Fibroblast of lung (primary cell): ENCODE data around the gene CST7.

Source experiments
- CTCF ChIP-seq, 2 donors: IDR thresholded peaks in 1 of 2; conservative IDR thresholded peaks in 1 of 2; 1 replicate in 1 of 2; 2 replicates in 1 of 2; pipeline ENCODE4 v1.5.1; 2011 to 2012; ENCODE audit warnings: low read length in 2 of 2, control low read depth in 1 of 2, inconsistent platforms in 1 of 2, low read depth in 1 of 2, mild to moderate bottlenecking in 1 of 2
- EZH2 ChIP-seq: IDR thresholded peaks from 2 replicates; pipeline ENCODE4 v1.5.1; 2012; ENCODE audit warnings: low read length, control low read depth, mild to moderate bottlenecking; ENCODE audit errors: missing control alignments

- TF ChIP-seq CTCF (conservative IDR thresholded peaks at IDR 0.05 in 1 of 2, IDR thresholded peaks at IDR 0.05 in 1 of 2; ENCODE audit: low read depth in 1 of 2, low read length in 2 of 2) (no peak), EZH2 (peak; percentile 52)
Observed at GRCh38 chr20:24998121-24998520, 49.1 kb downstream of the CST7 start.
